ENCODE data around the gene OOEP. TPM values are rescaled to one million over a fixed set of nuclear protein-coding genes. Genes with fewer than 3 reads are reported as not detected.

OOEP gene
- total and polyA plus RNA-seq, 2 of the 4 experiments (the other 2 are of a cell fraction), result not detected

DNA sequence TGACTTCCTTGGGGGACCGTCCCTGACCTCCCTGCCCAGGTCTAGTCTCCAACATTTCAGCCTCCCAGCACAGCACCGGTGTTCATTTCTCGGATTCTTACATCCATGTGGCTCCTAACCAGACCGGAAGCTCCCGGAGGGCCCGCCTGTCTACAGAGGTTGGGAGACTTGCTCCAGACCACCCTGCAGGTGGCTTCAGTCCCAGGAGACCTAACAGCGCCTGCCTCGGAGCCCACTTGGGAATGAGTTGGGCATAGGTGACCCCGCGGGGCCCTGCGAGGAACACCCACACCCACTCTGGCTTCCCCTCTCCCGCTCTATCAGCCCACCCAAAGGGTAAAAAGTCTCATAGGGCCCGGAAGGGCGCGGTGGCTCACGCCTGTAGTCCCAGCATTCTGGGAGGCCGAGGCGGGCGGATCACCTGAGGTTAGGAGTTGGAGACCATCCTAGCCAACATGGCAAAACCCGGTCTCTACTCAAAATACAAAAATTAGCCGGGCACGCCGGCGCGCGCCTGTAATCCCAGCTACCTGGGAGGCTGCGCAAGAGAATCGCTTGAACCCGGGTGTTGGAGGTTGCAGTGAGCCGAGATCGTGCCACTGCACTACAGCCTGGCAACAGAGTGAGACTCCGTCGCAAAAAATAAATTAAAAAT lies 21.0 kb downstream of the OOEP start:
- no peak overlapping the region for H3K4ac ChIP-seq (ENCODE audit: low read depth, low read length)
- TF ChIP-seq, protein P1, sequence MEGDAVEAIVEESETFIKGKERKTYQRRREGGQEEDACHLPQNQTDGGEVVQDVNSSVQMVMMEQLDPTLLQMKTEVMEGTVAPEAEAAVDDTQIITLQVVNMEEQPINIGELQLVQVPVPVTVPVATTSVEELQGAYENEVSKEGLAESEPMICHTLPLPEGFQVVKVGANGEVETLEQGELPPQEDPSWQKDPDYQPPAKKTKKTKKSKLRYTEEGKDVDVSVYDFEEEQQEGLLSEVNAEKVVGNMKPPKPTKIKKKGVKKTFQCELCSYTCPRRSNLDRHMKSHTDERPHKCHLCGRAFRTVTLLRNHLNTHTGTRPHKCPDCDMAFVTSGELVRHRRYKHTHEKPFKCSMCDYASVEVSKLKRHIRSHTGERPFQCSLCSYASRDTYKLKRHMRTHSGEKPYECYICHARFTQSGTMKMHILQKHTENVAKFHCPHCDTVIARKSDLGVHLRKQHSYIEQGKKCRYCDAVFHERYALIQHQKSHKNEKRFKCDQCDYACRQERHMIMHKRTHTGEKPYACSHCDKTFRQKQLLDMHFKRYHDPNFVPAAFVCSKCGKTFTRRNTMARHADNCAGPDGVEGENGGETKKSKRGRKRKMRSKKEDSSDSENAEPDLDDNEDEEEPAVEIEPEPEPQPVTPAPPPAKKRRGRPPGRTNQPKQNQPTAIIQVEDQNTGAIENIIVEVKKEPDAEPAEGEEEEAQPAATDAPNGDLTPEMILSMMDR (conservative IDR thresholded peaks at IDR 0.05; ENCODE audit: low read depth, low read length), result no peak
- no peak for TF ChIP-seq MXI1 (IDR thresholded peaks at IDR 0.05; ENCODE audit: borderline replicate concordance, low read depth, low read length)
- TF ChIP-seq CEBPB (IDR thresholded peaks at IDR 0.05; ENCODE audit: low read depth, low read length), result no peak
- no peak for TF ChIP-seq MAFK (IDR thresholded peaks at IDR 0.05; ENCODE audit: low read depth, low read length)
- TF ChIP-seq CHD1 (IDR thresholded peaks at IDR 0.05; ENCODE audit: low read depth, low read length), result no peak
- TF ChIP-seq SMC3 (IDR thresholded peaks at IDR 0.05; ENCODE audit: low read depth, low read length), result no peak
- TF ChIP-seq RAD21 (IDR thresholded peaks at IDR 0.05; ENCODE audit: low read length), result no peak
- TF ChIP-seq RFX5 (IDR thresholded peaks at IDR 0.05; ENCODE audit: low read depth, low read length), result no peak
- no peak for TF ChIP-seq NFE2L2 (IDR thresholded peaks at IDR 0.05; ENCODE audit: low read depth, low read length)
- TF ChIP-seq, protein P2, sequence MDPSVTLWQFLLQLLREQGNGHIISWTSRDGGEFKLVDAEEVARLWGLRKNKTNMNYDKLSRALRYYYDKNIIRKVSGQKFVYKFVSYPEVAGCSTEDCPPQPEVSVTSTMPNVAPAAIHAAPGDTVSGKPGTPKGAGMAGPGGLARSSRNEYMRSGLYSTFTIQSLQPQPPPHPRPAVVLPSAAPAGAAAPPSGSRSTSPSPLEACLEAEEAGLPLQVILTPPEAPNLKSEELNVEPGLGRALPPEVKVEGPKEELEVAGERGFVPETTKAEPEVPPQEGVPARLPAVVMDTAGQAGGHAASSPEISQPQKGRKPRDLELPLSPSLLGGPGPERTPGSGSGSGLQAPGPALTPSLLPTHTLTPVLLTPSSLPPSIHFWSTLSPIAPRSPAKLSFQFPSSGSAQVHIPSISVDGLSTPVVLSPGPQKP (IDR thresholded peaks at IDR 0.05; ENCODE audit: borderline replicate concordance, low read depth, low read length), result no peak
- TF ChIP-seq, protein P3, sequence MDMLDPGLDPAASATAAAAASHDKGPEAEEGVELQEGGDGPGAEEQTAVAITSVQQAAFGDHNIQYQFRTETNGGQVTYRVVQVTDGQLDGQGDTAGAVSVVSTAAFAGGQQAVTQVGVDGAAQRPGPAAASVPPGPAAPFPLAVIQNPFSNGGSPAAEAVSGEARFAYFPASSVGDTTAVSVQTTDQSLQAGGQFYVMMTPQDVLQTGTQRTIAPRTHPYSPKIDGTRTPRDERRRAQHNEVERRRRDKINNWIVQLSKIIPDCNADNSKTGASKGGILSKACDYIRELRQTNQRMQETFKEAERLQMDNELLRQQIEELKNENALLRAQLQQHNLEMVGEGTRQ (IDR thresholded peaks at IDR 0.05; ENCODE audit: low read depth, low read length), result no peak
- no peak for TF ChIP-seq POLR2A (IDR thresholded peaks at IDR 0.05; ENCODE audit: low read depth, low read length)
- no peak for TF ChIP-seq MAZ (IDR thresholded peaks at IDR 0.05; ENCODE audit: borderline replicate concordance, low read depth, low read length)
- TF ChIP-seq RCOR1 (IDR thresholded peaks at IDR 0.05; ENCODE audit: insufficient replicate concordance, low read length), result no peak
- no peak for TF ChIP-seq FOS (IDR thresholded peaks at IDR 0.05; ENCODE audit: low read depth, low read length)
- TF ChIP-seq BHLHE40 (IDR thresholded peaks at IDR 0.05; ENCODE audit: low read depth, low read length), result no peak
- H3K4me2 ChIP-seq (ENCODE audit: low read depth, low read length), result no peak overlapping the region

More for the DNA sequence above, 21.0 kb downstream of the OOEP start:
- Histone ChIP-seq H2AK9ac (replicated peaks; ENCODE audit: low read depth, low read length, poor library complexity) (no peak overlapping the region), H3K27me3 (ENCODE audit: control insufficient read depth, insufficient read depth, low read length) (peaks cover 32% of the 10 kb centered on the region), H3K18ac (ENCODE audit: low read depth, low read length) (no peak overlapping the region), H4K91ac (ENCODE audit: insufficient read depth, low read depth, low read length) (no peak overlapping the region), H3K56ac (ENCODE audit: extremely low read depth, insufficient read depth, low read length) (no peak overlapping the region), H3K9me3 (ENCODE audit: control insufficient read depth, insufficient read depth, low read length) (no peaks in the 10 kb centered on the region), H3K14ac (replicated peaks; ENCODE audit: low read depth, low read length) (no peak overlapping the region), H4K20me1 (ENCODE audit: insufficient read depth, low read length) (no peaks in the 10 kb centered on the region), H2BK15ac (ENCODE audit: low read depth, low read length) (no peak overlapping the region), H3K79me1 (ENCODE audit: low read depth in 1 of 2, low read length in 2 of 2) (no peaks in the 10 kb centered on the region), H3K9me1 (ENCODE audit: insufficient read depth, low read length) (no peaks in the 10 kb centered on the region), H2BK5ac (ENCODE audit: low read depth, low read length, poor library complexity, severe bottlenecking) (no peak overlapping the region), H3K23ac (ENCODE audit: low read depth, low read length) (no peak overlapping the region), H2BK20ac (ENCODE audit: low read depth, low read length) (no peak overlapping the region), H2AFZ (replicated peaks; ENCODE audit: low read length, poor library complexity) (no peak overlapping the region), H3K36me3 (ENCODE audit: control insufficient read depth, insufficient read depth, low read length) (no peaks in the 10 kb centered on the region), H2AK5ac (ENCODE audit: low read depth, low read length) (no peak overlapping the region), H3K9ac (ENCODE audit: low read depth, low read length) (no peak overlapping the region), H2BK120ac (ENCODE audit: low read depth, low read length) (no peak overlapping the region), H3K4me3 (ENCODE audit: insufficient read depth, low read depth, low read length) (no peak overlapping the region), H4K8ac (ENCODE audit: low read depth in 2 of 2, low read length in 2 of 2) (no peak overlapping the region), H3K27ac (ENCODE audit: insufficient read depth, low read length) (no peak overlapping the region), H4K5ac (ENCODE audit: low read depth, low read length) (no peak overlapping the region), H3K4me1 (ENCODE audit: control insufficient read depth, insufficient read depth, low read length) (no peaks in the 10 kb centered on the region)
- no TSS peak for BruUV-seq (replicated peaks)
- CTCF ChIA-PET, result no interaction called here
- DNase-seq (no peak), ATAC-seq (ENCODE audit: low read depth) (no peak)
- in situ Hi-C loops (cut with MboI; ENCODE audit: low sequenced_read_pairs) (loop anchor here (25.0 kb wide), 1 partner anchor 936 kb away; no protein-coding TSS in a partner anchor), intact Hi-C loops (cut with micrococcal nuclease) (no loop called here), dilution Hi-C loops (cut with HindIII; ENCODE audit: low sequenced_read_pairs, unreplicated experiment) (no loop called here)
- POLR2A ChIA-PET (ENCODE audit: unreplicated experiment), result no interaction called here
- 85% methylated on average over 6 of the region's 33 CpGs; no CpG with 5 or more reads in 1 of the 2 experiments for WGBS, 2 experiments (ENCODE audit: extremely low coverage in 2 of 2, insufficient read length in 1 of 2)
